ENCODE results near the gene ATG2A. TPM values are rescaled to one million over a fixed set of nuclear protein-coding genes. Genes with fewer than 3 reads are reported as not detected.

Gene ATG2A
- total RNA-seq, 1 experiment from 2014 or later: 24.7 TPM

- no peak for TF ChIP-seq ZNF274 (IDR thresholded peaks at IDR 0.05; ENCODE audit: low read depth, low read length)
- no peak for TF ChIP-seq POLR2A (IDR thresholded peaks at IDR 0.05; ENCODE audit: borderline replicate concordance, extremely low read depth, insufficient read depth, insufficient read length)
- no peak for TF ChIP-seq TCF7L2 (IDR thresholded peaks at IDR 0.05; ENCODE audit: borderline replicate concordance, extremely low read depth, insufficient read depth, insufficient read length)
- TF ChIP-seq JUND (IDR thresholded peaks at IDR 0.05): no peak
- no peak overlapping the region; the same call in 1 of the 2 replicates for H3K27ac ChIP-seq (ENCODE audit: low read depth, low read length)
- RAD21 ChIA-PET (ENCODE audit: low non-redundant PET in 1 of 2, low total read pairs in 2 of 2, uncharacterized antibody in 2 of 2, unreplicated experiment in 2 of 2): no interaction called here
- H3K4me3 ChIP-seq (replicated peaks in 1 of 2; ENCODE audit: low read depth in 1 of 2, low read length in 2 of 2): no peak overlapping the region
- no TSS peak for BruUV-seq (replicated peaks)
- intact Hi-C loops (cut with micrococcal nuclease): no loop called here
- H2AFZ ChIP-seq (ENCODE audit: low read depth, low read length, poor library complexity, severe bottlenecking): no peak overlapping the region
- H3K79me2 ChIP-seq (ENCODE audit: insufficient read depth, low read length): peaks cover 93% of the 10 kb centered on the region
- H3K9me3 ChIP-seq (ENCODE audit: control insufficient read depth in 1 of 2, insufficient read depth in 1 of 2, low read depth in 1 of 2, low read length in 2 of 2): no peaks in the 10 kb centered on the region
- CTCF ChIA-PET: interaction anchor here (1.2 to 1.7 kb wide), 2 partner anchors 17 to 23 kb away, joined by 3 to 6 read pairs; no protein-coding TSS in a partner anchor
- no peaks in the 10 kb centered on the region for H3K27me3 ChIP-seq (ENCODE audit: insufficient read depth, low read length)
- H3K4me1 ChIP-seq (ENCODE audit: control insufficient read depth in 1 of 2, insufficient read depth in 2 of 2, low read length in 2 of 2): peaks cover 6 to 87% of the 10 kb centered on the region in 2 experiments; a peak in 3 of 4 replicates
- ATAC-seq (no peak), DNase-seq (ENCODE audit: low read depth, low spot score) (no peak)
- no peaks in the 10 kb centered on the region for H3K9me2 ChIP-seq (ENCODE audit: insufficient read depth)
- H4K20me1 ChIP-seq (ENCODE audit: insufficient read depth): no peaks in the 10 kb centered on the region
- H3K4me2 ChIP-seq (ENCODE audit: low read length): no peak overlapping the region
- peaks cover 6 to 13% of the 10 kb centered on the region in 2 experiments; a peak in 3 of 4 replicates for H3K36me3 ChIP-seq (ENCODE audit: control insufficient read depth in 1 of 2, insufficient read depth in 2 of 2, low read length in 2 of 2)
- POLR2A ChIA-PET: interaction anchor here (1.1 to 2.2 kb wide), 4 partner anchors 10 to 20 kb away, joined by 3 to 8 read pairs (median 4); no protein-coding TSS in a partner anchor
- no peak overlapping the region for H3K9ac ChIP-seq (ENCODE audit: low read length)
Observed at GRCh38 chr11:64865286-64866172, 51.5 kb downstream of the ATG2A start.

- ChIA-PET POLR2A (interaction anchor here (0.8 to 2.2 kb wide), 5 partner anchors 8 to 17 kb away, joined by 3 to 8 read pairs (median 3); no protein-coding TSS in a partner anchor), CTCF (interaction anchor here (1.2 to 1.7 kb wide), 2 partner anchors 16 to 23 kb away, joined by 3 to 6 read pairs; no protein-coding TSS in a partner anchor), RAD21 (ENCODE audit: low non-redundant PET in 1 of 2, low total read pairs in 2 of 2, uncharacterized antibody in 2 of 2, unreplicated experiment in 2 of 2) (no interaction called here)
- BruUV-seq (replicated peaks): no TSS peak
- Histone ChIP-seq H3K27me3 (ENCODE audit: insufficient read depth, low read length) (no peaks in the 10 kb centered on the region), H3K27ac (ENCODE audit: low read depth, low read length) (no peak overlapping the region; the same call in 1 of the 2 replicates), H4K20me1 (ENCODE audit: insufficient read depth) (no peaks in the 10 kb centered on the region), H3K9me3 (ENCODE audit: control insufficient read depth in 1 of 2, insufficient read depth in 1 of 2, low read depth in 1 of 2, low read length in 2 of 2) (no peaks in the 10 kb centered on the region), H3K36me3 (ENCODE audit: control insufficient read depth in 1 of 2, insufficient read depth in 2 of 2, low read length in 2 of 2) (peaks cover 6 to 18% of the 10 kb centered on the region in 2 experiments; a peak in 3 of 4 replicates), H3K4me3 (replicated peaks in 1 of 2; ENCODE audit: low read depth in 1 of 2, low read length in 2 of 2) (no peak overlapping the region), H3K9me2 (ENCODE audit: insufficient read depth) (no peaks in the 10 kb centered on the region), H3K4me2 (ENCODE audit: low read length) (no peak overlapping the region), H2AFZ (ENCODE audit: low read depth, low read length, poor library complexity, severe bottlenecking) (no peak overlapping the region), H3K4me1 (ENCODE audit: control insufficient read depth in 1 of 2, insufficient read depth in 2 of 2, low read length in 2 of 2) (peaks cover 6 to 78% of the 10 kb centered on the region in 2 experiments; a peak in 3 of 4 replicates), H3K9ac (ENCODE audit: low read length) (no peak overlapping the region), H3K79me2 (ENCODE audit: insufficient read depth, low read length) (peaks cover 90% of the 10 kb centered on the region)
- DNase-seq (ENCODE audit: low read depth, low spot score) (no peak), ATAC-seq (no peak)
- intact Hi-C loops (cut with micrococcal nuclease): no loop called here
- no peak for TF ChIP-seq EGR1 (IDR thresholded peaks at IDR 0.05; ENCODE audit: low read depth)
Observed at GRCh38 chr11:64864473-64865285, 52.3 kb downstream of the ATG2A start.

Data from HCT116 (cell line).